ENCODE data around the gene ELF3.
"Not testable (repeated sequence)": the region's sequence is repeated elsewhere in the genome, so short reads cannot be mapped to it uniquely, and the experiment has no call there.

DNA sequence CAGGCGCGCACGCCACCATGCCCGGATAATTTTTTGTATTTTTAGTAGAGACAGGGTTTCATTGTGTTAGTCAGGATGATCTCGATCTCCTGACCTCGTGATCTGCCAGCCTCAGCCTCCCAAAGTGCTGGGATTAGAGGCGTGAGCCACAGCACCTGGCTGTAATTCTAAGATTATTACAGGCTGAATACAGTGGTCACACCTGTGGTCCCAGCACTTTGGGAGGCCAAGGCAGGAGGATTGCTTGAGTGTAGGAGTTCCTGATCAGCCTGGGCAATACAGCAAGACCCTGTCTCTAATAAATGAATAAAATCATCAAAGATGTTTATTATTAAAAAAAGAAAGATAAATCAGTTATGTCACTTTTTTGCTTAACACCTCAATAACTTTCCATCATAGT, 52.2 kb downstream of the ELF3 start:
- TF ChIP-seq MYC (IDR thresholded peaks at IDR 0.05; ENCODE audit: insufficient read depth, insufficient read length, insufficient replicate concordance, low read length, severe bottlenecking); ZZZ3 (IDR thresholded peaks at IDR 0.05; ENCODE audit: control insufficient read depth, insufficient read length, low read depth); POLR2A (IDR thresholded peaks at IDR 0.05; ENCODE audit: low read depth, low read length); YY1 (IDR thresholded peaks at IDR 0.05; ENCODE audit: low read depth, low read length); ZNF207 (IDR thresholded peaks at IDR 0.05; ENCODE audit: borderline replicate concordance); RAD21 (IDR thresholded peaks at IDR 0.05; ENCODE audit: insufficient read depth, low read depth, low read length); SUPT20H (IDR thresholded peaks at IDR 0.05; ENCODE audit: borderline replicate concordance, control insufficient read depth, low read depth, low read length): not testable (repeated sequence)
- TF ChIP-seq, protein P1, sequence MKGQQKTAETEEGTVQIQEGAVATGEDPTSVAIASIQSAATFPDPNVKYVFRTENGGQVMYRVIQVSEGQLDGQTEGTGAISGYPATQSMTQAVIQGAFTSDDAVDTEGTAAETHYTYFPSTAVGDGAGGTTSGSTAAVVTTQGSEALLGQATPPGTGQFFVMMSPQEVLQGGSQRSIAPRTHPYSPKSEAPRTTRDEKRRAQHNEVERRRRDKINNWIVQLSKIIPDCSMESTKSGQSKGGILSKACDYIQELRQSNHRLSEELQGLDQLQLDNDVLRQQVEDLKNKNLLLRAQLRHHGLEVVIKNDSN (IDR thresholded peaks at IDR 0.05; ENCODE audit: borderline replicate concordance, extremely low read length, insufficient read depth, low read depth, low read length), result not testable (repeated sequence)
- TF ChIP-seq, protein P2, sequence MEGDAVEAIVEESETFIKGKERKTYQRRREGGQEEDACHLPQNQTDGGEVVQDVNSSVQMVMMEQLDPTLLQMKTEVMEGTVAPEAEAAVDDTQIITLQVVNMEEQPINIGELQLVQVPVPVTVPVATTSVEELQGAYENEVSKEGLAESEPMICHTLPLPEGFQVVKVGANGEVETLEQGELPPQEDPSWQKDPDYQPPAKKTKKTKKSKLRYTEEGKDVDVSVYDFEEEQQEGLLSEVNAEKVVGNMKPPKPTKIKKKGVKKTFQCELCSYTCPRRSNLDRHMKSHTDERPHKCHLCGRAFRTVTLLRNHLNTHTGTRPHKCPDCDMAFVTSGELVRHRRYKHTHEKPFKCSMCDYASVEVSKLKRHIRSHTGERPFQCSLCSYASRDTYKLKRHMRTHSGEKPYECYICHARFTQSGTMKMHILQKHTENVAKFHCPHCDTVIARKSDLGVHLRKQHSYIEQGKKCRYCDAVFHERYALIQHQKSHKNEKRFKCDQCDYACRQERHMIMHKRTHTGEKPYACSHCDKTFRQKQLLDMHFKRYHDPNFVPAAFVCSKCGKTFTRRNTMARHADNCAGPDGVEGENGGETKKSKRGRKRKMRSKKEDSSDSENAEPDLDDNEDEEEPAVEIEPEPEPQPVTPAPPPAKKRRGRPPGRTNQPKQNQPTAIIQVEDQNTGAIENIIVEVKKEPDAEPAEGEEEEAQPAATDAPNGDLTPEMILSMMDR (IDR thresholded peaks at IDR 0.05 in 2 of 3, conservative IDR thresholded peaks at IDR 0.05 in 1 of 3; ENCODE audit: control insufficient read depth in 2 of 3, extremely low read depth in 1 of 3, insufficient read depth in 1 of 3, low read depth in 3 of 3, low read length in 3 of 3), result not testable (repeated sequence)
